Amniotic epithelial cell (primary cell): Measurements from ENCODE around the gene UQCR10.
A peak's percentile ranks its signal among the peaks of the same experiment; 100 is the strongest.
"Not testable (repeated sequence)": the region's sequence is repeated elsewhere in the genome, so short reads cannot be mapped to it uniquely, and the experiment has no call there.

Source experiments
- DNase-seq: peaks from one replicate; pipeline ENCODE4 v3.0.0-alpha.2; 2010; ENCODE audit warnings: low read depth

The UQCR10 gene

DNA sequence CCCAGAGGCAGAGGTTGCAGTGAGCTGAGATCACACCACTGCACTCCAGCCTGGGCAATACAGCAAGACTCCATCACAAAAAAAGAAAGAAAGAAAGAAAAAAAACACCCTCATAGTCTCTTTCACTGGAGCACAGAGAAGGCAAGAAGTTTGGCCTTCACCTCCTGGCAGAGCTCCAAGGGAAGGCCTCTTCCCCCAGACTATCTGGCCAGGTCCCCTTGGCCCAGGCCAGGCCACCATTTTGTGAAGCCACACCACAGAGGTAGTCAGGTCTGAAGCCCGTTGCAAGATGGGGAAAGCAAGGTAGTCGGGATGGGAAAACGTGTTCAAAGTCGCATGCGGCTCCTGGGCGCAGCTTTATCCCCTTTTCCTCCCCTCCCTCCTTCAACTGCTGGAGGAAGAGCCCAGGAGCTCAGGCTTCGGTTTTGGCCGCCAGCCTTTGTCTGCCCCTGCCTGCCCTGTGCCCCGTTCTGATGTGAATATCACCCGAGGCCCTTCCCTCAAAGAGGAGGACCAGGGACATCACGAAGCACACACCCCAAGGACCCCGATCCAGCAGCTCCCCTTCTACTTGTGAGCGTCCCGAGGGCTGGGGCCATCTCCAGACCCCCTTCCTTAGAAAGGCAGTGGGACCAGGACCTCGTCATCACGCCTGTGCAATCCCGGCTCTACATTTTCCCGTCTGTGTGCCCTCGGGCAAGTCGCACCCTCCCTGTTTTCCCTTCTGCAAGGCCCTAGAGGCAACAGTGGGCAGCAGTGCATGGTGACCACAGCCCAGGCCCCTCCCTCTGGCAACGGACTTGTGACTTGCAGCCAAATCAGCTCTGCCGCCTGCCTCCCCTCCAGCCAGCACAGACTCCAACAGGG lies 29.7 kb upstream of the UQCR10 start:
- DNase-seq = no peak

DNA sequence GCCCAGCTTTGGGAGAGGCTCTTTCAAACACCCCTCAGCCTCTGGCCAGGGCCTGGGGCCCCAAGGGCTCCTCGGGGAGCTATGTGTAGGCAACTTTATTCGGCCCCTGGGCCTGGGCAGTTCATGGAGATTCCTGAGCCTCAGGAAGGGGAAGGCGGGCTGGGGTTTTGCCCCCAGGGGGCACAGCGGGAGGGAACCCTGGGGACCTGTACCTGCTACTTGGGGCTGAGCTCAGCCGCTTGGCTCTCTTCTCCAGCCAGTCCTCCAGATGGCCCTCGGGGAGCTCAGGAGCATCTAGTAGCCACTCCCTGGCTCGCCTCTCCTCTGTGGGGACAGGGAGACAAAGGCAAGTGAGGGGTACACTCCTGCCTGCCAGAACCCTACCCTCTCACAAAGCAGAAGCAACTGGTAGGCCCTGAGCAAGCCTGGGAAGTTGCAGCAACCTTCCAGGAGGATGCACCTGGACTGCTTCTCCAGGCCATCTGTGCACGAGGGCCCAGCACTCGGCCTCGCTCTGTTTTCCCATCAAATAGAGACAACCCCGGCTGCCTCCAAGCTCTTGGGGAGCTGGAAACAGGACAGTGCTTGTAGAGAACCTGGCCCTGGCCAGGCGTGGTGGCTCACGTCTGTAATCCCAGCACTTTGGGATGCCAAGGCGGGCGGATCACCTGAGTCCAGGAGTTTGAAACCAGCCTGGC lies 28.9 kb upstream of the UQCR10 start:
- DNase-seq = no peak

DNA sequence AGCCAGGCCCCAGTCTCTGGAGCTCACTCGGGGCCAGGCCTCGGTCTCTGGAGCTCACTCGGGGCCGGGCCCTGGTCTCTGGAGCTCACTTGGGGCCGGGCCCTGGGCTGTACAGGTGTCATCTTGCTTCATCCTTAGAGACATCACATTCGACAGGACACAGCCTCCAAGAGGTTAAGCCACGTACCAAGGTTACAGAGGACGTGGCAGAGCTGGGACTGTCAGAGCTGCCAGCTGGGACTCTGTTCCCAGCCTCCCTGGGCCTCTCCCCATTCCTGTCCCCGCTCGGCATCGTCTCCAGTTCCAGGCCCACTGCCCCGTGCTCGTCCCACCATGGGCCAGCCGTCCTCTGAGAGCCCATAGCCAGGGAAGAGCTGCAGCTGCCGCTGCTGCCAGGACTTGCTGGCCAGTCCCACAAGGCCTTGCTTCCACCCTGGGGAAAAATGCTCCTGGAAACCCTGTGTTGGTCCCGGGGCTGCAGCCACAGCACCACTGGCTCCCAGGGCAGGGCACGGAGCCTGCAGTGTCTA lies 27.8 kb upstream of the UQCR10 start:
- DNase-seq = no peak

DNA sequence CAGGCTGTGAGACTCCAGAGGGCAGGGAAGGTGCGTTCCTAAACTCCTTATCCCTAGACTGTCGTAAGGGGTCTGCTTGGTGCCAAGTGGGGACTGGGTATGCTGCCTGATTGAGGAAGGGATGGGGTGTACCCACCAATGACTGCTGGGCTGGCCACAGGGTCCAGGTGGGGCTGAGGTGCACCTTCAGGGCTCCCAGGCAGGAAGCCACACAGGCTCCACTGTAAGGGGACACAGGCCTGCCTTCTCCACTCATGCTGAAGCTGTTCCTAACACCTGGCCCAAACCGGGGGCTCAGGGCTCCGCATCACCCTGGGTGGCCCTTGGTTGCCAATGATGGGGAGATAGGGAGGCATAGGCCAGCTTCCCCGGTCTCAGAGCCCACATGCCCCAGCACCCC lies 27.0 kb upstream of the UQCR10 start:
- no peak for DNase-seq

DNA sequence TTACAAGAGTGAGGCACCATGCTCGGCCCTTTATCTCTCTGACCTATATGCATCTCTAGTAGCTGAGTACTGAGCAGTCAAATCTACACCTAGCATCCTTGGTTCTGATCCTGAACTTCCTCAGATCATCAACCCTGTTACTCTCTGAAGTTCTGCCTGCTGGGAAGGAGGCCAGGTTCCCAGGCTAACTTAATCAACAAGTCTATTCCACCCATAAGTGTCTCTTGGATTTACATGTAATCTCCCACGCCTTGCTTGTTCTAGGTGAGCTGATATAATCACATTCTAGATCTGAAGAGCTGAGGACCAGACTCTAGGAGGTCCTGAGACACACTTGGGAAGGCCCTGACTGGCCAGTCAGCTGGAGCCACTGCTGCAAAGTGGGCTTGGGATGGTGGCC lies 25.2 kb upstream of the UQCR10 start:
- DNase-seq = no peak

DNA sequence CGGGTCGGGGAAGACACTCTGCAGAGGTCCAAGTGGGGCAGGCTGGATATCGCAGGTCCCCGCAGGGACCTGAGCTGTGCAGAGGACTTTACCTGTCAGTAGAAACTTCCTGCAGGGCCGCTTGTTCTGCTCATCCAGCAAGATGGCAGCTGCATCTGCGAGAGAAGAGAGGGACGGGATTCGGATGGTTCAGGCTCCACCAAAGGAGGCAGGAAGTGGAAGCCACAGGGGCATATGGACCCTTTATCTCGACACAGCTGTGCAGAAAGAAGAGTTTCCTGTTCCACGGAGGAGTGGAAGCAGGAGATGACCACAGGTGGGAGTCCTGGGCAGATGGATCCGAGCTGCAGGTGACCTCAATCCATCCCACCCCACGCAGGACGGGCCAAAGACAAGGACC lies 24.8 kb upstream of the UQCR10 start:
- no peak for DNase-seq

DNA sequence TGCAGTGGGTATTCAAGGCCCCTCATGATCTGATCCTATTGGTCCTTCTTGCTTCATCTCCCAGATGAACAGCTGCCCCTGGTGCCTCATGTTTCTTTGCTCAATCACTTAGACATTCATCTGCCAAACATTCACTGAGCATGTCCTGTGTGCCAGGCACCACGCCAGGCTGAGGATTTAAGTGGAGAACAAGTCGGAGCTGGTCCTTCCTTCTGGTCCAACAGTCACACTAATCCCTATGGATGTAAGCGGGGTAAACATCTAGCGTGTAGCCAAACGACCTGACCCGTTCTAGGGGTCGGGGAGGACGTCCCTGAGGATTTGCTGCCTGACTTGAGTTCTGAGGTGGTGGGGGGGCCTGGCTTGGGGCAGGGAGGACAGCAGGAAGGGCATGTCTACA lies 22.3 kb upstream of the UQCR10 start:
- DNase-seq = peak; percentile 87

DNA sequence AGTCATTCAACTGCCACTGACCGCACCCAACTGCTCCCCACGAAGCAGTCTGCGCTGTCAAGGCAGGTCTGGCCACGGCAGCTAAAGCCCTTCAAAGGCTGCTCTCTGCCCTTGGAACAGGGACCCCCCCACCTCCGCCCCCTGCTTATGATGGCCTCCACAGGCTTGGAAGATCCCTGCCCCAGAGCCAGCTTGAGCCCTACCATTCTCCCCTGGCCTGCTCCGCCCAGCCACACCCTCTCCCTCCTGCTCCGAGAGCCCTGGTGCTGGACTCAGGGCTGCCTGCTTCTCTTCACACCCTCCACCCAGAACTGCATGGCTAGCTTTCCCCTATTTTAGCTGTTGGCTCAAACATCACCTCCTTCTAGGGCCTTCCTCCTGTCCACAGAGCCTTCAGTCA lies 19.3 kb upstream of the UQCR10 start:
- no peak for DNase-seq

DNA sequence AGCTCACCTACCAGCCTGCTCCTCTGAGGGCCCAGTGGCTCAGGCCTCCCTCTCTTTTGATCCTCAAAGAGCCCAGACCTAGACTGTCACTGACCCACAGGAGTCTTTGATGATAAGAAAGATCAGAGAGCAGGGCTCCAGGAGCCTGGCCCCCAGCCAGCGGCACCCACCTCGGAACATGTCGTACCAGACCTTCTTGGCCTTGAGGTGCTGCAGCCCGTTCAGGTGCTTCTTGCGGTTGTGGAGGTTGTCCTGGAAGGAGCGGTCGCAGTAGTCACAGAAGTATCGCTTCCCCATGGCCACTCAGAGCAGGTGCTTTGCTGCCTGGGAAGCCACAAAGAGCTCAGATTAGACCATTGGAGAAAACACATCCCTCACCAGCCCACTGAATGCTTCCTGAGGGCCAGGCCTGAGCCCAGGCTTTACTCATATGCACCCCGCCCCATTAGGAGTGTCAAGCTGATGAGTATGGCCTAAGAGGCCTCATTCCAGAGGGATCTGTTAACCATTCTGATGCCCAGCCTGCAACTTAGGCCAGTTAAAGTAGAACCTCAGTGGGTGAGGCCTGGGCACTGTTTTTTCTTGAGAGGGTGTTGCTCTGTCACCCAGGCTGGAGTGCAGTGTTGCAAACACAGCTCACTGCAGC lies 18.8 kb upstream of the UQCR10 start:
- peak; percentile 27 for DNase-seq

DNA sequence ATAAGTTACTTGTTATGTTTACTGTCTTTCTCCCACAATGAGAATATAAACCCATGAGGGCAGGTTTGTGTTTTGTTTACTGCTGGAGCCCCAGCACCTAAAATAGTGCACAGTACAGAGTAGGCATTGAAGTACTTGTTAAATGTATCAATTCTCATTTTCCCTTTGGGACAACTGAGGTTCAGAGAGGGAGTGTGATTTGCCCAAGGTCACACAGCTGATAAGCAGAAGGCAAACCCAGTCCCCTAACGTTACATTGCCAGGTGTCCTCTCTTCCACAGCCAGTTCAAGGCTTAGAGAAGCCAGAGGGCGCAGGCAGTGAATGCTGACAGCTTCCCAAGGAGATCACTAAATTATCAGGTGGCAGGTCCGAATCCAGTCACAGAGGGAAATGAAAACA lies 17.1 kb upstream of the UQCR10 start:
- no peak for DNase-seq

DNA sequence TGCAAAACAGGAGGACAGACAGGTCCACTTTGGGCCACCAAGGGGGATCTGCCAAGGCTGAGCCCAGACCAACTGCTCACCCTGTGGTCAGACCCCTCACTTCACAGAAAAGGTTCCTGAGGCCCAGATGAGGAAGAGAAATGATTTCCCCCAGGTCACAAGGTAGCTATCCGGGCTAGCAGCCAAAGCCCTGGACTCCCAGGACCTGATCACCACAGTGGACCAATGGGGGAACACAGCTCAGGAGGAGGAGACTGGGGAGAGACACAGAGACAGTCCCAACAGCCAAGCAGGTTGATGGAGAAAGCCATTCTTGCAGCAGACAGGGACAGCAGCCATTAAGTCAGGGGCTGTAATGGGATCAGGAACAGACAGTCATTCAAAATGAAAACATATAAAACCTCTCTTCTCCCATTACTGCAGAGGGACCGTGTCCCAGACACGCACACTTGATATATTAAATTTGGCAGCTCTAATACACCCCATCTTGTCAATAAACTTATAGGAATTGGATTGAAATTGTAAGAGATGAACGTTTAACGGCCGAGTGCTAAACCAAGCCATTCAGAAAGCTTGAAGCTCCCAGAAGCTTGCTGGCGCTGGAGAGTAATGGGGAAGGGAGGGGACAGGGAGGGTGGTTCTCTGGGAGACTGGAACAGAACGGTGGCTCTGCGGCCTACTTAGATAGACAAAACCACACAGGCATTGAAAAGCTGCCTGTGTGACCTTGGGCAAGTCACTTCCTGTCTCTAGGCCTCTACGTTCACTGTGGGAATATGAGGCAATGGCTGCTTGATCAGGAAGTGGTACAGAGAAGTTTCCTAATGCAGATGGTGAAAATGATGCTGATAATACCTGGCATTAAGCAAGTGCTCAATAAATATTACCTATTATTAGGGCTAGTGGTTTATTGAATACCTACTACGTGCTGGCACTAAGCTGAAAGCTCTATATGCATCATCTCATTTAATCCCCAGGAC lies 16.3 kb upstream of the UQCR10 start:
- peak; percentile 70 for DNase-seq

DNA sequence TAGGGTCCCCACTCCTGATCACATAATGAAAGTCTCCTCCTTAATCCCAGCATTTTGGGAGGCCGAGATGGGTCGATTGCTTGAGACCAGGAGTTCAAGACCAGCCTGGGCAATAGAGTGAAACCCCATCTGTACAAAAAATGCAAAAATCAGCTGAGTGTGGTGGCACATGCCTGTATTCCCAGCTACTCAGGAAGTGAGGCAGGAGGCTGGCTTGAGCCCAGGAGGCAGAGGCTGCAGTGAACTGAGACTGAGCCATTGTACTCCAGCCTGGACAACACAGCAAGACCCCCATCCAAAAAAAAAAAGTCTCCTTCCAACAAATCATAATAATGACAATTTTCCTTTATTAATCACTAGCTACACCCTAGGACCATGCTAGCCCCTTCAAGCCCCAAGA lies 15.5 kb upstream of the UQCR10 start:
- no peak for DNase-seq

DNA sequence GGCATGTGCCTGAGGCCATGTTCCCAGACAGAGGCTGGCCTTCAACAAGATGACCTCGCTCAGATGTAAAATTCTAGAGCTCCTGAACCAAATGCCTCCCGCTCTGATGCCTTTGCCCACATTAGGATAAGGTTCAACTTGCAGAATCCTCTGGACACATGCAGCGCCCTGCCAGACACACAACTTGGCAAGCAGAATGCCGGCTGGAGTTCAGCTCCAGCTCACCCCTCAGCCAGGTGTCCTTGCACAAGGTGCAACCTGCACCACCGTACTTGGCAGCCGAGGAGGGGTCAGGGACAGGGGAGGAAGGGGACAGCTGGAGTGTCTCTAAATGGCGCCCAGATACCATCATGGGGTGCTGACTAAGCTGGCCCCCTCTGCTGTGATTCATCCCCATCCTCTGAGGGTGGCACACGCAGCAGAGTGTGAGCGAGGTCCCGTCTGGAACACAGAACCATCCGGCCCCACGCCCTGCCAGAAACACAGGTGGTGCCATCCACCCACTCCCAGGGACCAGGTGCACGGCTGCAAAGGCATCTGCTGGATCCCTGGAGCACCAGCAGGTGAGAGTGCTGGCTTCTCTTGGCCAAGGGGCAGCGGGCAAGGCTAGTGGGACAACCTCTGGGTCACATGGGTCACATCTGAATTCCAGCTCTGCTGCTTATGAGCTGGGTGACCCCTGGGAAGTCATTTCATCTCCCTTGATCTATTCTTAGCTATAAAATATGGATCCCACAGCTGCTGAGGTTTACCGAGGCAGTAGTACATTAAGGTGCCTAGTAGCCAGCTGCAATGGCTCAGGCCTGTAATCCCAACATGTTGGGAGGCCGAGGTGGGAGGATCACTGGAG lies 13.1 kb upstream of the UQCR10 start:
- DNase-seq = no peak

DNA sequence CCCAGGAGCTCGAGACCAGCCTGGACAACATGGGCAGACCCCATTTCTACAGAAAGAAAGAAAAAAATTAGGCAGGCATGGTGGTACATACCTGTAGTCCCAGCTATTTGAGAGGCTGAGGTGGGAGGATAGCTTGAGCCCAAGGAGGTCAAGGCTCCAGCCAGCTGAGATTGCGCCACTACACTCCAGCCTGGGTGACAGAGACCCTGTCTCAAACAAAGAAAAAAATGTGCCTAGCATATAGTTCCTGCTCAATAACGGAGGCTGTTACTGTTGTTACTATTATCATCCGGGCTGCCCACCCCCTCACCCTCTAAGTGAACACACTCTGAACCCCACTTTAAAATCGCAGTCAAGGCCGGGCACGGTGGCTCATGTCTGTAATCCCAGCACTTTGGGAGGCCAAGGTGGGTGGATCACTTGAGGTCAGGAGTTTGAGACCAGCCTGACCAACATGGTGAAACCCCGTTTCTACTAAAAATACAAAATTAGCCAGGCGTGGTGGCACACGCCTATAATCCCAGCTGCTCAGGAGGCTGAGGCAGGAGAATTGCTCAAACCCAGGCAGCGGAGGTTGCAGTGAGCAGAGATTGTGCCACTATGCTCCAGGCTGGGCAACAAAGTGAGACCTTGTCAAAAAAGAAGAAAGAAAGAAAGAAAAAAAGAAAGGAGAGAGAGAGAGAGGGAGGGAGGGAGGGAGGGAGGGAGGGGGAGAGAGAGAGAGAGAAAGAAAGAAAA lies 12.3 kb upstream of the UQCR10 start:
- not testable (repeated sequence) for DNase-seq

DNA sequence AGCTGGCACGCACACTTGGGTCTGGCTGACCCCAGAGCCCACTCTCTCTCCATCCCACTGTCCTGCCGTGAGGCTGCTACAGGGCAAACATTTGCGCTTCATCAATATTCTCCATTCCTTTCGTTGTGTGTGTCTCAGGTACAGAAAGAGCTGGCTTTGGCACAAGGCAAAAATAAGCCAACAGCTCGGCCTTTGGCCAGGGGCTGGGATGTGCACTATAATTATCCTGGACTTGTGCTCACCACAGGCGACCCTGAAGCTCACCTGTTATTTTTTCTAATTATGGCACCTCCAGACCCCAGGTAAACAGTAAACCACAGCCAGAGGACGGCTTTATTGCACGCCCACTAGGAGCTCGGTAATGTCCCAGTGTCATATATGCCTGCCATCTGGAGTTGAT lies 11.3 kb upstream of the UQCR10 start:
- DNase-seq = no peak

DNA sequence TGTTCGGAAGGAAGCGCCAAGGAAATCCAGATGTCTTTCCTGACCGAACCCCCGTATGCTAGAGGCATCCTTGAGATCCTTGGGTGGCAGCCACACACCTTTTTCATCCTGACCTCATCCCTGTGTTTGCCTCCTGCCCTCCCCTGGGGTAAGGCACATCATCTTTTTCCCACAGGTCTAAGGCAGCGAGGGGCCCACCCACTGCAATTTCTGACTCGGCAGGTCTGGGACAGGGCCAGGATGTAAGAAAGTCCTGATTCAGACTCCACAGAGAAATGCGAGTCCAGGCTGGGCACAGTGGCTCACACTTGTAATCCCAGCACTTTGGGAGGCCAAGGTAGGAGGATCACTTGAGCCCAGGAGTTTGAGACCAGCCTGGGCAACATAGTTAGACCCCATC lies 10.8 kb upstream of the UQCR10 start:
- DNase-seq = no peak

DNA sequence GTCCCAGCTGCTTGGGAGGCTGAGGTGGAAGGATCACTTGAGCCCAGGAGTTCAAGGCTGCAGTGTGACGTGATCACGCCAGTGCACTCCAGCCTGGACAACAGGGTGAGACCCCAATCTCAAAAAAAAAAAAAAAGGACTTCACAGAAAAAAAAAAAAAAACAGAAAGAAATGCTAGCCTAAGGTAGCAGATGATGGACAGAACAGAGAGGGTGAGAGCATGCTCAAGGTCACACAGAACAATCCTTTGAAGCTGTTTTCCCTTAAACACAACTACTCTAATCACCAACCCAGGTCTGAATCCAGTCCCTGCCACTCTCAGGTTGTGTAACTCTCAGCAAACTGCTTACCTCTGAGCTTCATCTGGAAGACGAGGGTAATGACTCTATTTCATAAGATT lies 10.1 kb upstream of the UQCR10 start:
- DNase-seq = no peak

DNA sequence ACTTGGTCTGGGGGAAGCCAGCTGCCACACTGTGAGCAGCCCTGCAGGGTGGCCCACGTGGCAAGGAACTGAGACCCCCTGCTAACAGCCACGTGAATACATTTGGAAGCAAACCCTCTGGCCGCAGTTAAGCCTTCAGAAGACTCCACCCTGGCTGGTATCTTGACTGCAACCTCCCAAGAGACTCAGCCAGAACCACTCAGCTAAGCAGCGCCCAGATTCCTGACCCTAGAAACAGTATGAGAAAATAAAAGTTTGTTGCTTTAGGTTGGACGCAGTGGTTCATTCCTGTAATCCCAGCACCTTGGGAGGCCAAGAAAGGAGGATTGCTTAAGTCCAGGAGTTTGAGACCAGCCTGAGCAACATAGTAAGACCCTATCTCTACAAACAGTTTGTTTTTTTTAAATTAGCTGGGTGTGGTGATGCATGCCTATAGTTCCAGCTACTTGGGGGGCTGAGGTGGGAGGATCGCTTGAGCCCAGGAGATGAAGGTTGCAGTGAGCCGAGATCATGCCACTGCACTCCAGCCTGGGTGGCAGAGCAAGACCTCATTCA lies 9.0 kb upstream of the UQCR10 start:
- no peak for DNase-seq

DNA sequence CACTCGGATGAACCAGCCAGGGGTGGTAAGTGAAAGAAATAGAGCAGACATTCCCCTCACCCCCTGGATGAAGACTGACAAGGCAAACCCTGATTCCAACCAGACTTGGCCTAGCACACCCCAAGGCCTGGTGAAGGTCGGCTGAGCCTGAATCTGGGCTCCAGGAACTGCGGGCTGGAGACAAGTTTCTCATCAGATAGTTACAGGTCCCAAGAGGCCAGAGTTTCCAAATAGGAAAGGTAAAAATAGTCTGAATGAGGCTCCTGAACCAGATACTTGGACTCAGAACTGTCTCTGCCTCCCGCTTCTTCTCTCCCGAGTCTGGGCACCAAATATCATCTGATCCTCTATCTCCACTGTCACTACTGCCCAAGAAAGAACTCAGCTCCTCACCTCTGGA lies 8.2 kb upstream of the UQCR10 start:
- DNase-seq = no peak

DNA sequence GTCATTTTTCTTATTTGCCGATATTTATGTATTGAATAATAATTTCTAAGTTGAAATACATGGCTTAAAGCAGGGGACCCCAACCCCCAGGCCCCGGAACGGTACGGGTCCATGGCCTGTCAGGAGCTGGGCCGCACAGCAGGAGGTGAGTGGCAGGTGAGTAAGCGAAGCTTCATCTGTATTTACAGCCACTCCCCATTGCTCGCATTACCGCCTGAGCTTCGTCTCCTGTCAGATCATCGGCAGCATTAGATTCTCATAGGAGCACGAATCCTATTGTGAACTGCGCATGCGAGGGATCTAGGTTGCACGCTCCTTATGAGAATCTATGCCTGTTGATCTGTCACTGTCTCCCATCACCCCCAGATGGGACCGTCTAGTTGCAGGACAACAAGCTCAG lies 4.9 kb upstream of the UQCR10 start:
- no peak for DNase-seq
